Esophagus muscularis mucosa (tissue), 4 donors: ENCODE results near the gene NRXN2. TPM values are rescaled to one million over a fixed set of nuclear protein-coding genes. Genes with fewer than 3 reads are reported as not detected.
A peak's percentile ranks its signal among the peaks of the same experiment; 100 is the strongest.

Source experiments
- DNase-seq: peaks from one replicate; pipeline ENCODE4 v3.0.0-alpha.2; 2017; ENCODE audit errors: extremely low spot score
- H3K27ac ChIP-seq, 4 donors: fragments of 200-600 bp; sonication (generic); replicated peaks in 1 of 4; 1 replicate in 3 of 4; 2 replicates in 1 of 4; pipeline ENCODE4 v1.5.1; 2016 to 2019; ENCODE audit warnings: mild to moderate bottlenecking in 1 of 4
- H3K27me3 ChIP-seq, 4 donors: fragments of 200-600 bp; sonication (generic); one replicate each; pipeline versions ENCODE4 v1.5.1 to v1.6.0; 2016 to 2019
- H3K36me3 ChIP-seq, 4 donors: fragments of 200-600 bp; sonication (generic); one replicate each; pipeline ENCODE4 v1.5.1; 2016 to 2019
- H3K4me1 ChIP-seq, 4 donors: fragments of 200-600 bp; sonication (generic); one replicate each; pipeline ENCODE4 v1.5.1; 2016 to 2019
- H3K4me3 ChIP-seq, 4 donors: fragments of 200-600 bp; sonication (generic); 1 replicate in 2 of 4; 2 replicates in 2 of 4; pipeline ENCODE4 v1.5.1; 2016 to 2019; ENCODE audit warnings: mild to moderate bottlenecking in 4 of 4, moderate library complexity in 1 of 4
- H3K9me3 ChIP-seq, 4 donors: fragments of 200-600 bp; sonication (generic); 1 replicate in 3 of 4; 2 replicates in 1 of 4; pipeline ENCODE4 v1.5.1; 2016 to 2019
- CTCF ChIP-seq, 3 experiments: fragments of 200-600 bp in 2 of 3; fragments of 450-650 bp in 1 of 3; sonication (generic) in 2 of 3; IDR thresholded peaks; one replicate each; pipeline ENCODE4 v1.5.1; 2017 to 2019; ENCODE audit warnings: antibody characterized with exemption in 3 of 3, mild to moderate bottlenecking in 2 of 3, moderate library complexity in 1 of 3
- EP300 ChIP-seq: sonication (generic); formaldehyde crosslinking; IDR thresholded peaks from one replicate; pipeline ENCODE4 v1.6.1; 2017; ENCODE audit warnings: antibody characterized with exemption
- POLR2A ChIP-seq: fragments of 450-650 bp; IDR thresholded peaks from one replicate; pipeline ENCODE4 v1.6.1; 2017; ENCODE audit warnings: antibody characterized with exemption, moderate library complexity, mild to moderate bottlenecking, low read depth
- POLR2AphosphoS5 ChIP-seq, 2 donors: sonication (generic); formaldehyde crosslinking; IDR thresholded peaks; one replicate each; pipeline ENCODE4 v1.6.1; 2017; ENCODE audit warnings: antibody characterized with exemption in 2 of 2
- WGBS: methylation state at CpG from one replicate; pipeline ENCODE4 v1.1.5; 2018; 5-methylcytosine and 5-hydroxymethylcytosine counted together
- intact Hi-C: fragments of 100-400 bp; cut with DNase I; formaldehyde crosslinking; loops from one replicate; pipeline ENCODE4 v1.15.1; 2023
- total RNA-seq, 4 donors: library from RNA; depleted of rRNA; stranded (reverse); fragments of >200 nt; gene quantifications; one replicate each; pipeline versions ENCODE4 v1.1.0 to v1.2.1, GENCODE V29; 2016

The NRXN2 gene
- total RNA-seq, 4 donors from 2014 or later = 2.1 to 12.9 (median 4.3) TPM

GRCh38 chr11:64758330-64759079 lies 35.5 kb upstream of the NRXN2 start:
- Histone ChIP-seq H3K4me1 (peaks cover 45 to 61% (median 59%) of the 10 kb centered on the region in 4 donors), H3K27ac (peak overlapping the region; percentile 86 to 92 (median 88)), H3K9me3 (no peaks in the 10 kb centered on the region), H3K4me3 (peak overlapping the region; percentile 39 to 51 (median 50)), H3K27me3 (no peaks in the 10 kb centered on the region), H3K36me3 (peaks cover 0 to 29% (median 20%) of the 10 kb centered on the region in 4 donors)
- intact Hi-C loops = no loop called here
- DNase-seq = no peak
- TF ChIP-seq CTCF (IDR thresholded peaks at IDR 0.05) (no peak), POLR2AphosphoS5 (IDR thresholded peaks at IDR 0.05) (no peak), EP300 (no peak), POLR2A (no peak)
- WGBS = 87% methylated on average over 14 of the region's 15 CpGs

GRCh38 chr11:64757549-64758329 lies 34.7 kb upstream of the NRXN2 start:
- Histone ChIP-seq H3K27ac (peak overlapping the region; percentile 86 to 92 (median 88)), H3K9me3 (no peaks in the 10 kb centered on the region), H3K4me3 (no peak overlapping the region), H3K36me3 (peaks cover 0 to 29% (median 22%) of the 10 kb centered on the region in 4 donors), H3K4me1 (peaks cover 37 to 54% (median 52%) of the 10 kb centered on the region in 4 donors), H3K27me3 (no peaks in the 10 kb centered on the region)
- intact Hi-C loops = no loop called here
- 83% methylated on average over 18 of the region's 19 CpGs for WGBS
- no peak for TF ChIP-seq POLR2AphosphoS5 (IDR thresholded peaks at IDR 0.05)
- DNase-seq = no peak

- Histone ChIP-seq H3K27ac (peak overlapping the region in 3 of 4 donors; percentile 23 to 88 (median 44)), H3K9me3 (no peaks in the 10 kb centered on the region), H3K36me3 (peaks cover 11 to 40% (median 36%) of the 10 kb centered on the region in 4 donors), H3K4me1 (peaks cover 22 to 40% (median 33%) of the 10 kb centered on the region in 4 donors), H3K4me3 (no peak overlapping the region), H3K27me3 (no peaks in the 10 kb centered on the region)
- TF ChIP-seq EP300 = no peak
- TF ChIP-seq POLR2A = no peak
- TF ChIP-seq CTCF (IDR thresholded peaks at IDR 0.05) = no peak
- TF ChIP-seq POLR2AphosphoS5 (IDR thresholded peaks at IDR 0.05) = no peak
- intact Hi-C loops = no loop called here
- WGBS = 92% methylated on average over 12 of the region's 13 CpGs
- no peak for DNase-seq
These were observed 32.8 kb upstream of the NRXN2 start for GRCh38 chr11:64755681-64756361.

GRCh38 chr11:64754919-64755662 lies 32.1 kb upstream of the NRXN2 start:
- H3K4me1 ChIP-seq = peaks cover 15 to 33% (median 25%) of the 10 kb centered on the region in 4 donors
- no peaks in the 10 kb centered on the region for H3K9me3 ChIP-seq
- H3K27me3 ChIP-seq = no peaks in the 10 kb centered on the region
- no peak for TF ChIP-seq POLR2A
- TF ChIP-seq CTCF (IDR thresholded peaks at IDR 0.05) = no peak
- TF ChIP-seq EP300 = no peak
- no peak for TF ChIP-seq POLR2AphosphoS5 (IDR thresholded peaks at IDR 0.05)
- DNase-seq = no peak
- H3K36me3 ChIP-seq = peaks cover 11 to 47% (median 43%) of the 10 kb centered on the region in 4 donors
- peak overlapping the region in 3 of 4 donors; percentile 45 to 88 (median 55) for H3K27ac ChIP-seq
- intact Hi-C loops = no loop called here
- WGBS = 92% methylated on average over 15 of the region's 21 CpGs
- H3K4me3 ChIP-seq = no peak overlapping the region
